H1 (cell line): ENCODE data around the gene HDAC8. TPM values are rescaled to one million over a fixed set of nuclear protein-coding genes. Genes with fewer than 3 reads are reported as not detected.

Experiments used
- CTCF ChIA-PET: fragments of 300-600 bp; sonication (Branson Sonifier 250); formaldehyde crosslinking; loops from one replicate; lab custom pipeline; 2021; ENCODE audit not compliant: partially characterized antibody; lab: Charles Lee
- POLR2A ChIA-PET: fragments of 300-600 bp; sonication (Branson Sonifier 250); formaldehyde crosslinking; loops from one replicate; lab custom pipeline; 2021; ENCODE audit warnings: inconsistent platforms; ENCODE audit not compliant: partially characterized antibody; lab: Charles Lee
- DNase-seq, 2 experiments: peaks; one replicate each; pipeline versions ENCODE4 v3.0.0 to v3.0.0-alpha.2; 2010 to 2022; ENCODE audit warnings: low spot score in 2 of 2, low read depth in 1 of 2, mixed read lengths in 1 of 2
- FAIRE-seq: peaks from 2 replicates; lab custom pipeline; 2011; peaks lifted over from hg19 to GRCh38; lab: Jason Lieb, UNC
- H2AFZ ChIP-seq: 2 replicates; pipeline ENCODE4 v1.8.1; 2012; ENCODE audit warnings: low read length, inconsistent platforms
- H2AK5ac ChIP-seq: 2 replicates; pipeline ENCODE4 v1.6.1; 2013; ENCODE audit warnings: low read depth, low read length
- H2BK120ac ChIP-seq: replicated peaks from 2 replicates; pipeline ENCODE3; 2013; ENCODE audit warnings: low read depth, low read length, inconsistent platforms
- H2BK12ac ChIP-seq: 2 replicates; pipeline ENCODE4 v1.6.1; 2013; ENCODE audit warnings: low read depth, low read length
- H2BK15ac ChIP-seq: 2 replicates; pipeline ENCODE4 v1.6.1; 2013; ENCODE audit warnings: low read length
- H2BK20ac ChIP-seq: 2 replicates; pipeline ENCODE4 v1.6.1; 2013; ENCODE audit warnings: low read length
- H2BK5ac ChIP-seq: 2 replicates; pipeline ENCODE4 v1.6.1; 2013; ENCODE audit warnings: low read depth, low read length
- H3K14ac ChIP-seq: 2 replicates; pipeline ENCODE4 v1.6.1; 2013; ENCODE audit warnings: inconsistent platforms; ENCODE audit not compliant: insufficient read length
- H3K18ac ChIP-seq: 2 replicates; pipeline ENCODE4 v1.6.1; 2013; ENCODE audit warnings: low read length; ENCODE audit errors: extremely low read depth
- H3K23ac ChIP-seq: 2 replicates; pipeline ENCODE4 v1.6.1; 2013; ENCODE audit warnings: inconsistent platforms; ENCODE audit not compliant: insufficient read length
- H3K23me2 ChIP-seq: 2 replicates; pipeline ENCODE4 v1.6.1; 2013; ENCODE audit warnings: low read depth, low read length
- H3K27ac ChIP-seq: 2 replicates; pipeline ENCODE4 v1.6.1; 2011; ENCODE audit warnings: low read depth, low read length, inconsistent platforms
- H3K27me3 ChIP-seq, 4 experiments: replicated peaks in 1 of 4; 1 replicate in 1 of 4; 2 replicates in 3 of 4; pipeline versions ENCODE4 v1.6.1 to v1.8.1; 2011 to 2013; ENCODE audit warnings: low read length in 3 of 4, mild to moderate bottlenecking in 3 of 4, inconsistent platforms in 2 of 4, mixed read lengths in 2 of 4, moderate library complexity in 1 of 4; ENCODE audit not compliant: control insufficient read depth in 3 of 4, insufficient read depth in 3 of 4; ENCODE audit errors: extremely low read depth in 1 of 4
- H3K36me3 ChIP-seq, 4 experiments: 2 replicates each; pipeline versions ENCODE4 v1.6.1 to v1.8.1; 2011 to 2013; ENCODE audit warnings: mild to moderate bottlenecking in 4 of 4, low read length in 3 of 4, moderate library complexity in 2 of 4, control low read depth in 1 of 4, inconsistent platforms in 1 of 4; ENCODE audit not compliant: insufficient read depth in 4 of 4, control insufficient read depth in 2 of 4
- H3K4ac ChIP-seq: replicated peaks from 2 replicates; pipeline ENCODE3; 2013; ENCODE audit warnings: low read length, low read depth, mixed read lengths, inconsistent platforms; ENCODE audit not compliant: insufficient read length
- H3K4me1 ChIP-seq, 4 experiments: replicated peaks in 1 of 4; 1 replicate in 1 of 4; 2 replicates in 3 of 4; pipeline versions ENCODE4 v1.6.1 to v1.8.1; 2011 to 2013; ENCODE audit warnings: low read length in 3 of 4, inconsistent platforms in 2 of 4, mixed read lengths in 1 of 4; ENCODE audit not compliant: insufficient read depth in 4 of 4, control insufficient read depth in 3 of 4
- H3K4me2 ChIP-seq, 2 experiments: 2 replicates each; pipeline versions ENCODE4 v1.6.1 to v1.8.1; 2011 to 2013; ENCODE audit warnings: low read depth in 2 of 2, low read length in 2 of 2, control low read depth in 1 of 2, inconsistent platforms in 1 of 2, mild to moderate bottlenecking in 1 of 2; ENCODE audit not compliant: insufficient read depth in 1 of 2
- H3K4me3 ChIP-seq, 4 experiments: fragments of 200-600, 300-600 bp in 1 of 4; sonication (generic), shearing (Covaris generic), sonication (Bioruptor Twin) in 1 of 4; 2 replicates each; pipeline versions ENCODE4 v1.5.1 to v1.8.1; 2011 to 2016; ENCODE audit warnings: low read length in 4 of 4, low read depth in 3 of 4, control low read depth in 2 of 4, inconsistent platforms in 2 of 4, mild to moderate bottlenecking in 2 of 4, mixed read lengths in 1 of 4, moderate library complexity in 1 of 4; ENCODE audit not compliant: insufficient read depth in 2 of 4; ENCODE audit errors: extremely low read depth in 1 of 4
- H3K56ac ChIP-seq: replicated peaks from 2 replicates; pipeline ENCODE3; 2013; ENCODE audit warnings: low read depth, mild to moderate bottlenecking, mixed read lengths, low read length, inconsistent platforms; ENCODE audit not compliant: insufficient read length
- H3K79me1 ChIP-seq: 2 replicates; pipeline ENCODE4 v1.6.1; 2013; ENCODE audit warnings: low read depth, low read length, control low read depth
- H3K79me2 ChIP-seq, 2 experiments: 2 replicates each; pipeline versions ENCODE4 v1.6.1 to v1.8.1; 2012 to 2013; ENCODE audit warnings: low read length in 2 of 2, mild to moderate bottlenecking in 2 of 2, inconsistent platforms in 1 of 2; ENCODE audit not compliant: insufficient read depth in 2 of 2, control insufficient read depth in 1 of 2
- H3K9ac ChIP-seq, 4 experiments: replicated peaks in 1 of 4; 1 replicate in 1 of 4; 2 replicates in 3 of 4; pipeline versions ENCODE4 v1.6.1 to v1.8.1; 2011 to 2013; ENCODE audit warnings: low read depth in 3 of 4, low read length in 3 of 4, control low read depth in 2 of 4, mild to moderate bottlenecking in 2 of 4, moderate library complexity in 2 of 4, inconsistent platforms in 1 of 4; ENCODE audit errors: extremely low read depth in 1 of 4
- H3K9me3 ChIP-seq, 2 experiments: 2 replicates each; pipeline versions ENCODE4 v1.6.1 to v1.8.1; 2012 to 2013; ENCODE audit warnings: mild to moderate bottlenecking in 2 of 2, moderate library complexity in 2 of 2, control low read depth in 1 of 2, inconsistent platforms in 1 of 2, low read depth in 1 of 2, low read length in 1 of 2, mixed read lengths in 1 of 2; ENCODE audit not compliant: insufficient read depth in 2 of 2
- H4K20me1 ChIP-seq, 2 experiments: replicated peaks in 1 of 2; 2 replicates each; pipeline versions ENCODE3 to v1.8.1; 2011 to 2013; ENCODE audit warnings: inconsistent platforms in 2 of 2, low read length in 2 of 2, mild to moderate bottlenecking in 1 of 2; ENCODE audit not compliant: insufficient read depth in 2 of 2, control insufficient read depth in 1 of 2
- H4K5ac ChIP-seq: 2 replicates; pipeline ENCODE4 v1.6.1; 2013; ENCODE audit warnings: low read length, low read depth, mixed read lengths, inconsistent platforms; ENCODE audit not compliant: insufficient read length
- H4K8ac ChIP-seq: 2 replicates; pipeline ENCODE4 v1.8.0; 2013; ENCODE audit warnings: mild to moderate bottlenecking, moderate library complexity, low read length, inconsistent platforms; ENCODE audit not compliant: insufficient read depth; ENCODE audit errors: extremely low read depth
- H4K91ac ChIP-seq: replicated peaks from 2 replicates; pipeline ENCODE3; 2013; ENCODE audit warnings: low read length, mixed read lengths, inconsistent platforms; ENCODE audit not compliant: insufficient read length
- ASH2L ChIP-seq: fragments of 200-600, 300-600 bp; sonication (generic); IDR thresholded peaks from one replicate; pipeline ENCODE4 v1.7.1; 2017; ENCODE audit warnings: low read length
- CEBPB ChIP-seq: IDR thresholded peaks from 2 replicates; pipeline ENCODE4 v1.6.1; 2012; ENCODE audit warnings: low read depth, low read length
- CTCF ChIP-seq, 3 experiments: IDR thresholded peaks; 1 replicate in 2 of 3; 2 replicates in 1 of 3; pipeline versions ENCODE4 v1.5.1 to v1.6.1; 2011; ENCODE audit warnings: low read length in 3 of 3, mild to moderate bottlenecking in 3 of 3, inconsistent platforms in 2 of 3, low read depth in 1 of 3, moderate library complexity in 1 of 3; ENCODE audit not compliant: insufficient read depth in 1 of 3; ENCODE audit errors: control extremely low read depth in 1 of 3
- FOSL1 ChIP-seq: IDR thresholded peaks from 2 replicates; pipeline ENCODE4 v1.6.1; 2011; ENCODE audit warnings: mild to moderate bottlenecking, low read depth, low read length, moderate library complexity; ENCODE audit not compliant: insufficient read depth
- MAX ChIP-seq: IDR thresholded peaks from 2 replicates; pipeline ENCODE4 v1.6.1; 2012; ENCODE audit warnings: inconsistent platforms
- SIRT6 ChIP-seq: IDR thresholded peaks from one replicate; pipeline ENCODE4 v1.7.1; 2012; ENCODE audit warnings: low read length, inconsistent platforms
- SIX5 ChIP-seq: IDR thresholded peaks from 2 replicates; pipeline ENCODE4 v1.6.1; 2011; ENCODE audit warnings: mild to moderate bottlenecking, low read depth, low read length
- SP4 ChIP-seq: IDR thresholded peaks from 2 replicates; pipeline ENCODE4 v1.6.1; 2012; ENCODE audit warnings: low read length, inconsistent platforms
- SRF ChIP-seq: IDR thresholded peaks from 2 replicates; pipeline ENCODE4 v1.6.1; 2011; ENCODE audit warnings: mild to moderate bottlenecking, low read depth, low read length, moderate library complexity
- TAF1 ChIP-seq: IDR thresholded peaks from 2 replicates; pipeline ENCODE4 v1.6.1; 2011; ENCODE audit warnings: mild to moderate bottlenecking, low read depth, low read length
- polyA plus RNA-seq, 7 experiments: library from polyadenylated mRNA; depleted of rRNA in 3 of 7; stranded (reverse) in 5 of 7; unstranded in 2 of 7; fragments of >200 nt in 5 of 7; fragments of 200-250 nt in 2 of 7; gene quantifications; 1 replicate in 5 of 7; 2 replicates in 1 of 7; 4 replicates in 1 of 7; pipeline versions ENCODE4 v1.2.1 to v1.2.3, GENCODE V29; 2011 to 2013; ENCODE audit warnings: missing spikeins in 2 of 7, mixed read lengths in 2 of 7
- total RNA-seq: library from RNA; stranded (reverse); fragmentation: NEBNext Ultra II Directional; extraction: Animal tissue kit (Norgen Biotek cat#: 25700); gene quantifications from 2 replicates; pipeline ENCODE4 v1.2.1, GENCODE V29; 2021

Gene HDAC8
- total and polyA plus RNA-seq, 2 of the 8 experiments (the other 6 are each of a cell fraction or from before 2014, with no cell fraction given), result 9.7 to 20.3 TPM

- no peak for TF ChIP-seq SIX5
- TF ChIP-seq SP4, result no peak
- TF ChIP-seq MAX, result no peak
- TF ChIP-seq SRF, result no peak
- no peak for TF ChIP-seq SIRT6
- no peak for TF ChIP-seq CEBPB
- TF ChIP-seq CTCF (IDR thresholded peaks at IDR 0.05; ENCODE audit: control extremely low read depth in 1 of 3, insufficient read depth in 1 of 3, low read depth in 1 of 3, low read length in 3 of 3), result no peak
- TF ChIP-seq TAF1, result no peak
- no peak for TF ChIP-seq ASH2L
- no peak for TF ChIP-seq FOSL1
- H2BK120ac ChIP-seq, result no peak overlapping the region
- no peak overlapping the region for H3K4me2 ChIP-seq
- no peak overlapping the region for H3K14ac ChIP-seq
- ChIA-PET POLR2A (no interaction called here), CTCF (interaction anchor here (0.6 kb wide), 1 partner anchor 15 kb away, joined by 4 read pairs; no protein-coding TSS in a partner anchor)
- no peak overlapping the region for H2AFZ ChIP-seq
- no peak overlapping the region for H2BK12ac ChIP-seq
- H4K8ac ChIP-seq, result no peak overlapping the region
- H3K18ac ChIP-seq, result no peak overlapping the region
- H2AK5ac ChIP-seq, result no peak overlapping the region
- H3K79me2 ChIP-seq, result no peaks in the 10 kb centered on the region
- no peak overlapping the region for H4K91ac ChIP-seq
- no peak overlapping the region for H3K4me3 ChIP-seq
- no peak overlapping the region for H3K9ac ChIP-seq
- H3K27me3 ChIP-seq, result no peaks in the 10 kb centered on the region
- no peak overlapping the region for H4K5ac ChIP-seq
- H3K9me3 ChIP-seq, result no peaks in the 10 kb centered on the region
- H3K23ac ChIP-seq, result no peak overlapping the region
- no peak overlapping the region for H2BK20ac ChIP-seq
- no peak overlapping the region for H3K56ac ChIP-seq
- H2BK5ac ChIP-seq, result no peak overlapping the region
- FAIRE-seq, result no peak
- no peaks in the 10 kb centered on the region for H3K23me2 ChIP-seq
- H3K27ac ChIP-seq, result no peak overlapping the region
- H3K36me3 ChIP-seq, result no peaks in the 10 kb centered on the region
- no peaks in the 10 kb centered on the region for H3K79me1 ChIP-seq
- peaks cover 0 to 4% (median 1%) of the 10 kb centered on the region in 4 experiments; a peak in 3 of 7 replicates for H3K4me1 ChIP-seq
- H3K4ac ChIP-seq, result no peak overlapping the region
- H4K20me1 ChIP-seq, result no peaks in the 10 kb centered on the region
- no peak for DNase-seq
- no peak overlapping the region for H2BK15ac ChIP-seq
Measured at GRCh38 chrX:72392042-72392441, 180.6 kb downstream of the HDAC8 start.
